Measurements from ENCODE around the gene MLLT6. TPM values are rescaled to one million over a fixed set of nuclear protein-coding genes. Genes with fewer than 3 reads are reported as not detected.
A peak's percentile ranks its signal among the peaks of the same experiment; 100 is the strongest.

The MLLT6 gene
- total and polyA plus RNA-seq, 2 of the 13 experiments (the other 11 are each of a cell fraction or from before 2014, with no cell fraction given) = 50.7 to 69.5 TPM

DNA sequence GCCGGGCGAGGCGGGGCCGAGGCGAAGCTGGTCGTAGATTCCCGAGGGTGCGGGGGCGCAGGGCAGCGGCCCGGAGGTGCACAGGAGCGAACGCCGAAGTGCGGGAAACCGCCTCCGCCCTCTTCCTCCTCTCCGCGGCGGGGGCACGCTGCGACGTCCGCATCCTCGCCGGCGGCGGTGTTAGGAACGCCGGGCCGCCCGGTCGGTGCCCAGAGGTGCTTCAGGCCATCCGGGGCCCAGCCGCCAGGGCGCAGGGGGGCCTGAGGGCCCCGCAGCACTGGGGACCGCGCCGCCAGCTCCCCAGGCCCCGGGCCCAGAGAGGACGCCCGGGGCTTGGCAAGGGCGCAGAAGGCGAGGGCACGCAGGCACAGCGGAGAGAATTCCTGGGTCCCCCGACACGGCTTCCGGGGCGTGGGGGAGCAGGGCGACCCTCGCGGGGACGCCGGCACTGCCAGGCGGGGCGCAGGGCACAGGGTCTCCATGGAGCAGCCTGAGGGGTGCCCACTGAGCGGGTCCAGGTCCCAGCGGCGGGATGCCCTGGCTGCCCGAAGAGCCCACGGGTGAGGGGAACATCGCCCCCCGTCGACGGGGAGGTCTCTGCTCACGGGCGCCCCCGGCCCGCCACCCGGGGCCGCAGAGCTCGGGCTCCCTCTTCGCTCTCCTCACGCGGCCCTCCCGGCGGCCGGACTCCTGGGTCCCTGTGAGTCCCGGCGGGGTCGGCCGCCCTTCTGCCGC, 30.9 kb upstream of the MLLT6 start (continued):
- TF ChIP-seq, protein P1, sequence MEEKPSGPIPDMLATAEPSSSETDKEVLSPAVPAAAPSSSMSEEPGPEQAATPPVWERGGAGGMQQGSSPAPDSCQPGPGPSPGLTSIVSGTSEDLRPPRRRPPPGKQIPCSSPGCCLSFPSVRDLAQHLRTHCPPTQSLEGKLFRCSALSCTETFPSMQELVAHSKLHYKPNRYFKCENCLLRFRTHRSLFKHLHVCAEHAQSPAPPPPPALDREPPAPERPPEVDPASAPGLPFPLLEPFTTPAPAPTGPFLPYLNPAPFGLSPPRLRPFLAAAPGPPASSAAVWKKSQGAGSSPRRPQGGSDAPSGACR (CRISPR knock-in tag; IDR thresholded peaks at IDR 0.05) = no peak
- no peak for TF ChIP-seq ZNF143 (CRISPR knock-in tag; IDR thresholded peaks at IDR 0.05)
- TF ChIP-seq ZBTB42 (CRISPR knock-in tag; IDR thresholded peaks at IDR 0.05) = no peak
- TF ChIP-seq, protein P2, sequence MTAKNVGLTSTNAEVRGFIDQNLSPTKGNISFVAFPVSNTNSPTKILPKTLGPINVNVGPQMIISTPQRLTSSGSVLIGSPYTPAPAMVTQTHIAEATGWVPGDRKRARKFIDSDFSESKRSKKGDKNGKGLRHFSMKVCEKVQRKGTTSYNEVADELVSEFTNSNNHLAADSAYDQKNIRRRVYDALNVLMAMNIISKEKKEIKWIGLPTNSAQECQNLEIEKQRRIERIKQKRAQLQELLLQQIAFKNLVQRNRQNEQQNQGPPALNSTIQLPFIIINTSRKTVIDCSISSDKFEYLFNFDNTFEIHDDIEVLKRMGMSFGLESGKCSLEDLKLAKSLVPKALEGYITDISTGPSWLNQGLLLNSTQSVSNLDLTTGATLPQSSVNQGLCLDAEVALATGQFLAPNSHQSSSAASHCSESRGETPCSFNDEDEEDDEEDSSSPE (CRISPR knock-in tag; IDR thresholded peaks at IDR 0.05) = no peak
- TF ChIP-seq, protein P3, sequence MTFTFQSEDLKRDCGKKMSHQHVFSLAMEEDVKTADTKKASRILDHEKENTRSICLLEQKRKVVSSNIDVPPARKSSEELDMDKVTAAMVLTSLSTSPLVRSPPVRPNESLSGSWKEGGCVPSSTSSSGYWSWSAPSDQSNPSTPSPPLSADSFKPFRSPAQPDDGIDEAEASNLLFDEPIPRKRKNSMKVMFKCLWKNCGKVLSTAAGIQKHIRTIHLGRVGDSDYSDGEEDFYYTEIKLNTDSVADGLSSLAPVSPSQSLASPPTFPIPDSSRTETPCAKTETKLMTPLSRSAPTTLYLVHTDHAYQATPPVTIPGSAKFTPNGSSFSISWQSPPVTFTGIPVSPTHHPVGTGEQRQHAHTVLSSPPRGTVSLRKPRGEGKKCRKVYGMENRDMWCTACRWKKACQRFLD (CRISPR knock-in tag; IDR thresholded peaks at IDR 0.05; ENCODE audit: borderline replicate concordance) = no peak
- no peak for TF ChIP-seq PAX8 (CRISPR knock-in tag; IDR thresholded peaks at IDR 0.05; ENCODE audit: borderline replicate concordance)
- no peak for TF ChIP-seq AGO1 (IDR thresholded peaks at IDR 0.05; ENCODE audit: low read depth, low read length, poor library complexity, severe bottlenecking)
- TF ChIP-seq TAF1 (CRISPR knock-in tag; IDR thresholded peaks at IDR 0.05) = no peak
- no peak for TF ChIP-seq CBX2 (IDR thresholded peaks at IDR 0.05; ENCODE audit: low read depth, low read length)
- no peak; the same call in 1 of the 2 replicates for TF ChIP-seq CBX2 (CRISPR knock-in tag; IDR thresholded peaks at IDR 0.05; ENCODE audit: low read depth)
- TF ChIP-seq MAFK (conservative IDR thresholded peaks at IDR 0.05 in 1 of 2, IDR thresholded peaks at IDR 0.05 in 1 of 2; ENCODE audit: low read length in 2 of 2) = no peak
- TF ChIP-seq, protein P4, sequence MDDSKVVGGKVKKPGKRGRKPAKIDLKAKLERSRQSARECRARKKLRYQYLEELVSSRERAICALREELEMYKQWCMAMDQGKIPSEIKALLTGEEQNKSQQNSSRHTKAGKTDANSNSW (CRISPR knock-in tag; IDR thresholded peaks at IDR 0.05; ENCODE audit: borderline replicate concordance) = no peak
- TF ChIP-seq ZNF709 (CRISPR knock-in tag; IDR thresholded peaks at IDR 0.05) = peak; percentile 85
- no peak for TF ChIP-seq HNRNPLL (IDR thresholded peaks at IDR 0.05; ENCODE audit: low read depth, low read length, poor library complexity, severe bottlenecking)
- TF ChIP-seq ZSCAN31 (CRISPR knock-in tag; IDR thresholded peaks at IDR 0.05; ENCODE audit: low read depth) = no peak; the same call in 1 of the 2 replicates
- no peak; the same call in 1 of the 2 replicates for TF ChIP-seq TOE1 (CRISPR knock-in tag; IDR thresholded peaks at IDR 0.05)
- no peak; the same call in 1 of the 2 replicates for TF ChIP-seq NR1H2 (CRISPR knock-in tag; IDR thresholded peaks at IDR 0.05; ENCODE audit: borderline replicate concordance, low read depth)
- TF ChIP-seq HES4 (CRISPR knock-in tag; IDR thresholded peaks at IDR 0.05; ENCODE audit: borderline replicate concordance) = peak; percentile 77
- TF ChIP-seq JUN (CRISPR knock-in tag; IDR thresholded peaks at IDR 0.05) = no peak
- no peak for TF ChIP-seq ZNF75D (CRISPR knock-in tag; IDR thresholded peaks at IDR 0.05; ENCODE audit: borderline replicate concordance)
- TF ChIP-seq PTBP1 (IDR thresholded peaks at IDR 0.05; ENCODE audit: low read depth, low read length, poor library complexity, severe bottlenecking) = no peak
- TF ChIP-seq MLLT10 (CRISPR knock-in tag; IDR thresholded peaks at IDR 0.05) = no peak
- no peak for TF ChIP-seq ZNF292 (CRISPR knock-in tag; IDR thresholded peaks at IDR 0.05; ENCODE audit: borderline replicate concordance, low read depth)
- TF ChIP-seq, protein P5, sequence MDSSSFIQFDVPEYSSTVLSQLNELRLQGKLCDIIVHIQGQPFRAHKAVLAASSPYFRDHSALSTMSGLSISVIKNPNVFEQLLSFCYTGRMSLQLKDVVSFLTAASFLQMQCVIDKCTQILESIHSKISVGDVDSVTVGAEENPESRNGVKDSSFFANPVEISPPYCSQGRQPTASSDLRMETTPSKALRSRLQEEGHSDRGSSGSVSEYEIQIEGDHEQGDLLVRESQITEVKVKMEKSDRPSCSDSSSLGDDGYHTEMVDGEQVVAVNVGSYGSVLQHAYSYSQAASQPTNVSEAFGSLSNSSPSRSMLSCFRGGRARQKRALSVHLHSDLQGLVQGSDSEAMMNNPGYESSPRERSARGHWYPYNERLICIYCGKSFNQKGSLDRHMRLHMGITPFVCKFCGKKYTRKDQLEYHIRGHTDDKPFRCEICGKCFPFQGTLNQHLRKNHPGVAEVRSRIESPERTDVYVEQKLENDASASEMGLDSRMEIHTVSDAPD (CRISPR knock-in tag; IDR thresholded peaks at IDR 0.05) = no peak
- TF ChIP-seq GPN1 (CRISPR knock-in tag; IDR thresholded peaks at IDR 0.05; ENCODE audit: borderline replicate concordance) = no peak

Measured in HepG2 (cell line).